ENCODE results near the gene MKI67.
"Not testable (repeated sequence)": the region's sequence is repeated elsewhere in the genome, so short reads cannot be mapped to it uniquely, and the experiment has no call there.

Gene MKI67

GRCh38 chr10:128149267-128150014, 23.2 kb upstream of the MKI67 start:
- DNase-seq (ENCODE audit: low read depth, low spot score) = no peak

GRCh38 chr10:128147669-128148068, 21.4 kb upstream of the MKI67 start:
- no peak for DNase-seq (ENCODE audit: low read depth, low spot score)

GRCh38 chr10:128147064-128147463, 20.8 kb upstream of the MKI67 start:
- DNase-seq (ENCODE audit: low read depth, low spot score) = no peak

- DNase-seq (ENCODE audit: low read depth, low spot score) = no peak
Measured at GRCh38 chr10:128144547-128144946, 18.3 kb upstream of the MKI67 start.

GRCh38 chr10:128143531-128143930, 17.3 kb upstream of the MKI67 start:
- DNase-seq (ENCODE audit: low read depth, low spot score) = no peak

GRCh38 chr10:128140425-128140824, 14.2 kb upstream of the MKI67 start:
- DNase-seq (ENCODE audit: low read depth, low spot score) = no peak

GRCh38 chr10:128138429-128138828, 12.2 kb upstream of the MKI67 start:
- not testable (repeated sequence) for DNase-seq (ENCODE audit: low read depth, low spot score)

GRCh38 chr10:128137877-128138276, 11.7 kb upstream of the MKI67 start:
- no peak for DNase-seq (ENCODE audit: low read depth, low spot score)

- DNase-seq (ENCODE audit: low read depth, low spot score) = no peak
Measured at GRCh38 chr10:128130051-128130450, 3.8 kb upstream of the MKI67 start.

GRCh38 chr10:128128582-128128981, 2.4 kb upstream of the MKI67 start:
- no peak for DNase-seq (ENCODE audit: low read depth, low spot score)

GRCh38 chr10:128125416-128125943, 743 bp downstream of the MKI67 start:
- DNase-seq (ENCODE audit: low read depth, low spot score) = no peak

- DNase-seq (ENCODE audit: low read depth, low spot score) = no peak
Measured at GRCh38 chr10:128124813-128125403, 1.3 kb downstream of the MKI67 start.

- DNase-seq (ENCODE audit: low read depth, low spot score) = no peak
Measured at GRCh38 chr10:128123846-128124245, 2.4 kb downstream of the MKI67 start.

GRCh38 chr10:128122931-128123330, 3.3 kb downstream of the MKI67 start:
- DNase-seq (ENCODE audit: low read depth, low spot score) = no peak

- no peak for DNase-seq (ENCODE audit: low read depth, low spot score)
Measured at GRCh38 chr10:128121750-128122412, 4.3 kb downstream of the MKI67 start.

- DNase-seq (ENCODE audit: low read depth, low spot score) = no peak
Measured at GRCh38 chr10:128116851-128117615, 9.2 kb downstream of the MKI67 start.

- DNase-seq (ENCODE audit: low read depth, low spot score) = no peak
Measured at GRCh38 chr10:128116187-128116586, 10.0 kb downstream of the MKI67 start.

- no peak for DNase-seq (ENCODE audit: low read depth, low spot score)
Measured at GRCh38 chr10:128115356-128115755, 10.9 kb downstream of the MKI67 start.

GRCh38 chr10:128114901-128115300, 11.3 kb downstream of the MKI67 start:
- DNase-seq (ENCODE audit: low read depth, low spot score) = no peak

GRCh38 chr10:128113026-128113425, 13.2 kb downstream of the MKI67 start:
- DNase-seq (ENCODE audit: low read depth, low spot score) = no peak

- DNase-seq (ENCODE audit: low read depth, low spot score) = no peak
Measured at GRCh38 chr10:128111696-128112095, 14.5 kb downstream of the MKI67 start.

- DNase-seq (ENCODE audit: low read depth, low spot score) = no peak
Measured at GRCh38 chr10:128110339-128110738, 15.9 kb downstream of the MKI67 start.
